GM04503 (cell line): ENCODE data around the gene NAA80.

ENCODE experiments used
- DNase-seq: peaks from one replicate; pipeline ENCODE4 v3.0.0-alpha.2; 2012; ENCODE audit warnings: low read depth

The NAA80 gene, protein sequence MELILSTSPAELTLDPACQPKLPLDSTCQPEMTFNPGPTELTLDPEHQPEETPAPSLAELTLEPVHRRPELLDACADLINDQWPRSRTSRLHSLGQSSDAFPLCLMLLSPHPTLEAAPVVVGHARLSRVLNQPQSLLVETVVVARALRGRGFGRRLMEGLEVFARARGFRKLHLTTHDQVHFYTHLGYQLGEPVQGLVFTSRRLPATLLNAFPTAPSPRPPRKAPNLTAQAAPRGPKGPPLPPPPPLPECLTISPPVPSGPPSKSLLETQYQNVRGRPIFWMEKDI

DNA sequence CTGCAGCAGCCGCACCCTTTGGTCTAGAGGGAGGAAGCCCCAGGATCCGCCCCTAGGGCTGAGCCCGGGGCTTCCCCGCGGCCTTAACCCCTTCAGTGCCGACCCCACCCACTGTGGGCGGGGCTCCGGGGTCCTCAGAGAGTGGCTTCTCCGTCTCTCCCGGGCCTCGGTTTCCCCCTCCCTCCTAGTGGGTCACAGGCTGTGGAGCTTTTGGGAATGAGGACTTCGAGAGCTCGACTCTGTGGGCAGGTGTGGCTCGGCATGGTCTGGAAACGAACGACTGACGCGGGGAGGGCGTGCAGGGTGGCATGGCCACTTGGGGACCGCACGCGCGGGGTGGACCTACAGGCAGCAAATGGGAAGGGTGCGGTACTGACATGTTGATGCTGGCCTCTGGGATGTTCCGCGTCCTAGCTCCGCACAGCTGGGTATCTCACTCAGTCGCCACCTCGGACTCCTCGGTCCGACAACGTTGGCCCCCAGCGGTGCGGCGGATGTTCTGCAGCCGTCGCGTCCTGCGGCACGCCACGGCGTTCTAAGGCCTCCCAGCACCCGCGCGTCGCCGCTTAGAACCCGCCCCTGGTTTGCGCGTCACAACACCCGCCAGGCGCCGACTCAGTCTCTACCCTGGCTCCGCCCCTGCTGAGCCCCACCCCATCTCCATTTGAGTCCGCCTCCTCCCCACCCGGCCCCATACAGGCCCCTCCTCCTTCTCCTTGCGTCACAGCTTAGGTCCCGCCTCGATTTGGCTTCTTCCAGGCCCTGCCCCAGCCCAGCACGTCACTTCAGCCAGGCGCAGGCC lies at the start of gene NAA80, which contains the start of gene HYAL3:
Gene NAA80, minus strand, starts transcription at position 570 of the 802 bp plus-strand sequence. CDS start 1,942 bp downstream, outside the sequence.
Gene HYAL3, minus strand, starts transcription at position 570 of the 802 bp plus-strand sequence. CDS start 3,803 bp downstream, outside the sequence.
- DNase-seq = peak; percentile 90

GRCh38 chr3:50347187-50347813 lies 48.1 kb upstream of the NAA80 start:
- DNase-seq = no peak

DNA sequence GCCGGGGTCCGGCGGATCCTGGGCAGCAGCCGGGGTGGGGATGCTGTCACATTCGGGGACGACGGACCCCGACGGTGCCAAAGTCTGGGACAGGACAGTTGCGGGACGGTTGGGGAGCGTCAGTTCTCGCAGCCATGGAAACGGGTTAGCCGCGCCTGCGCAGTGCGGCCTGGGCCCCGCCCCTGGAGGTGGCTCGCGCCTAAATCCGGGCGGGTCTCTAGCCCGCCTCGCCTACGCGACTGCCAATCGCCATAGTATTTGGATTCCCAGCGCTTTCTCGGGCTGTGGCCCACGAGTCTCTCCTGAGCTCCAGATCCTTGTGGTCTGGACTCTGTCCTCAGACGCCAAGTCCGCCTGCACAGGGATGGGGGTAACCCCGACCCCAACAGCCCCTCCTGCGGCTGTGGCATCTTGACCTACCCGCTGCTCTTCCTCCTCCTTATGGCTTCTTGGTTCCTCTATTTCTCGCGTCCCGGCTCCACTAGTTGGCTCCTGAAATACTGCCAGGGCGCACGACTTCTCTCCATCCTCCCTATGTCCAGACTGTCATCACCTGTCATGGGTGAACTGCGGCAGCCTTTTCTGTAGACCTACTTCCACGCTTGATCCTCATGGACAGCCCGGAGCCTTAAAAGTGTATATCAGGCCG lies 46.5 kb upstream of the NAA80 start, which contains the start of gene ZMYND10:
Gene ZMYND10, minus strand, starts transcription at position 147 of the 649 bp plus-strand sequence. CDS start 153 bp downstream, outside the sequence.
- no peak for DNase-seq

DNA sequence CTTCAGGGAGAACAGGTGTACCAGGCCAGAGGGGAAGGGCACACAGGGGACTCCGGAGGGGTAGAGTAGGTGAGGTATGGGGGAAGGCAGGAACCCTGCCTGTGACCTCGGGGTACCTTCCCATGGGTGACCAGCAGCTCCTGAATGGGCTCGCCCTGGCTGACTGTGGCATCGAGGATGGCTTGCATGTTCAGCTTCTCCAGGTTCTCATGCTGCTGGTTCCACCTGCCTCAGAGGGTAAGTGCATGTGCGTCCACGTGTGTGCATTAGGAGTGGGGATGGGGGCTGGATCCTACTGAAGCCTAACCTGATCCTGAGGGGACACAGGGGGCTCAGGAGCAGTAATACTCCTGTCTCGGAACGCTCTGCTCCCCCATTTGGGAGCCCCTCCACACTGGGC lies 45.8 kb upstream of the NAA80 start:
- DNase-seq = no peak

DNA sequence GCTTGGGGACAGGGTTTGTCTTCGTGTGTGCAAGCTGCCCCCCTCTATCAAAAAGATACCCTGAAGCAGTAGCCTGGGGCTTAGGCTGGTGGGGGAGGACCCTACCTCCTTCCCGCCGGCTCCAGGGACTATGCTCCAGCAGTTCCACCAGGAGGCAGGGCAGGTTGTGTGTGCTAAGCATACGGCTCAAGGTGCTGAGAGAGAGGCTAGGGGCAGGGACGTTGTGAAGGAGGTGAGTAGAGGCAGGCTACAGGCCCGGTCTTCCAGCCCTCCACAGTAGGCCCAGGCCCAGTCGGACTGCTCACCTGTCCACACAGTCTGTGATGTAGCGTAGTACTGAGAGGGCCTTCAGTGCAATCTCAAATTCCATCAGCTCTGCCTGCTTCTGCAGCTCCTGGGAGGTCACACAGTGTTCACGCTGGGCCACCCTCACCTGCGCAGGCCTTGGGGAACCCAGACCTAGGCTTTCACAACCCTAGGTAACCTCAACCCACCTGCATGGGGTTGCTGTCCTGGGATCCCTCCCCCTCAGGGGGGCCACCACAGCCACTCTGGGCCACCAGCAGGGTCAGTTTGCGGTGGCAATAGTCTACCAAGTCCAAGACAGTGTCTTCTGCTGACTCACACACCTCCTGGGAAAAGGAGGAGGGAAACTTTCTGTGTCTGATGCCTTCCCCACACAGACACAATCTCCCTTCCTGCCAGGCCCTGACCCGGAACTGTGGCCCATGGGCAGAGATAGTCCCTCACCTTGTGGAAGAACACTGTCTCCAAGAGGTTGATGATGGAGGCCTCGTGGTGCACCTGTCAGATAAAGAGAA lies 43.8 kb upstream of the NAA80 start:
- DNase-seq = no peak

DNA sequence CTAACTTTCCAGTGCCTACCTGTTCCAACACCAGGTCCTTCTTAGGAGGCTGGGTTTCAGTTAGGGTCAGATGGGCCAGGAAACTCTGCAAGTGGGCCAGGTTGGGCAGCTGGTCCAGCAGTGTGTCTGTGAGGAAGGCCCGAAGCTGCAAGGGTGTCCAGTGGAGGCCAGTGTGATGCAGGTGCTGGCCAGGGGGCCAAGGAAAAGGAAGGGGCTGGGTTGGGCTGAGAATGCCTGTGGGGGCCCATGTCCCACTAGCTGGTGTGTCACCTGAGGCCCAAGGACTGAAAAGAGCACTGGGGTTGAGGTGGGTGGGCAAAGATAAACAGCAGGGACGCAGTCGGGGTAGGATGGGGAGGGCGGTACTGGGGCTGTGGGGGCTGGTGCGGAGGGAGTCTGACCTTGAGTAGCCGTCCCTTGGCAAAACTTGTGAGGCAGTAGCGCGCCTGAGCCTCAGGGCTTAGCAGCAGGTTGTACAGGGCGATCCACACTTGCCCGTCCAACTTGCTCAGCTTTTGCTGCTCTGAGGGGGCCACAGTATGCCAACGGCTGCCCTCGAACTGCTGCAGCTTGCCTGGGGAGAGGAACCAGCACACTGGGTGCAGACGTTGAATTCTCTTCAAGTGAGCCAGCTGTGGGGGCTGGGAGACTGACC lies 42.9 kb upstream of the NAA80 start:
- DNase-seq = no peak

DNA sequence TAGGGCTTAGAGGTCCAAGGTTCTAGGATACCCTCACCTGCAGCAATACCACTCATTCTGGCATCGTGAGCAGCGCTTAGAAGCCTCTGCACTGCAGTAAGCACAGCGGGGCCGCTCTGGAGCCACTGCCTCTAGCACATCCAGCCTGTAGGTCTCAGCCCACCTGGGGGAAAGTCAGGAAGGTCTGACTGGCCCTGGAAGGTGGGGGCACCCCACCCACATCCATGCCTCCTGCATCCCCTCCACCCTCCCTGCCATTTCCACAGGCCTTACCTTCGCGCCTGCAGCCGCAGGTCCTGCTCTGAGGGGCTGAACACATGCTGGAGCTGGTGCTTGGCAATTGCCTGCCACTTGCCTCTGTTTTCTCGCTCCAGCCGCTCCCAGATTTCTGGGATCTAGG lies 42.3 kb upstream of the NAA80 start:
- DNase-seq = no peak

- DNase-seq = no peak
Observed at GRCh38 chr3:50340448-50341329, 41.5 kb upstream of the NAA80 start, which contains the start of gene RASSF1. Gene RASSF1 (minus strand): TSS chr3:50340836. CDS start chr3:50340805, 31 bp downstream.

- no peak for DNase-seq
Observed at GRCh38 chr3:50340147-50340447, 40.9 kb upstream of the NAA80 start.

GRCh38 chr3:50339485-50340146 lies 40.4 kb upstream of the NAA80 start:
- no peak for DNase-seq

DNA sequence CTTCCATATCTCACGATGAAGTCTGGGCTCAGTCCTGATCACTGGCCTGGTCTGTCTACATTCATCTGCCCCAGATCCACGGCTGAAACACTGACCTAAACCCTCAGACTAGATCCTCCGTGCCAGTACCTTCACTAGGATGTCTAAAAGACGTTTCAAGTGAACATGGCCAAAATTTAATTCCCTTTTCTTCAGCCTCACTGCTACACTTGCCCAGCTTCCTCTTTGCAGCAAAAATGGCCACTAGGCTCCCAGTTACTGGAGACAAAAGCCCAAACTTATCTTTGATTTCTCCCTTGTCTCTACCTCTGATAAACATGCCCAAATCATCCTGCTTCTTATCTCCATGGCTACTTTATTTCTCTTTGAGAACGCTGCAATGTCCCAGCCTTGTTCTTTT lies 39.8 kb upstream of the NAA80 start:
- DNase-seq = no peak

DNA sequence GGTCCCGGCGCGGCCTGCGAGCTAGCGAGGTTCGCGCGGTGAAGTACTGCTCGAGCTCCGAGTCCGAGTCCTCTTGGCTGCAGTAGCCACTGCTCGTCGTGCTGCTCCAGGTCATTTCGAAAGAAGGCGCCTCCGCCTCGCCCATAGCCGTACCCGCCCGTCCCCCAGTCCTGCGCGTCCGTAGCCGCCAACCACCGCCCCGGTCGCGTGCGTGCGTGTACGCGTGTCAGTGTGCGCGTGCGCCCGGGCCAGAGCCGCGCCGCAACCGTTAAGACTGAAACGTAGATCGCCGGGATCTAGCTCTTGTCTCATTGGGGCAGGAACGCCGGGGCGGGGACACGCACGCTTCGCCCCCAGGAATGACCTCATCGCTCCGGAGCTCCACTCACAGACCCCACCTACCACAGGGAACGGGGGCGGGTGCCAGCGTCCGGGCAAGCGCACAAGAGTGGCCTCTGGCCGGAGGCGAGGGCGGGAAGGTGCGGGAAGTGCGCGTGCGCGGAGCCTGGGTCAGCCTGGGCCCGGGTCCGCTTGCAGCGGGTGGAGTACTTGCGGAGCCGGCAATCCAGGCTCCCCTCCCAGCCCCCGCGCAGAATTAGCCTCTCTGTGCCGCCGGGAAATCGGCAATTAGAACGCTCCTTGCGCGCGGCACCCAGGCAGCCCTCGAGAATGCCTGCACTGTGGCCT lies 38.1 kb upstream of the NAA80 start:
- DNase-seq = peak; percentile 93

- no peak for DNase-seq
Observed at GRCh38 chr3:50336452-50337174, 37.4 kb upstream of the NAA80 start.

- DNase-seq = no peak
Observed at GRCh38 chr3:50334339-50335075, 35.3 kb upstream of the NAA80 start.

DNA sequence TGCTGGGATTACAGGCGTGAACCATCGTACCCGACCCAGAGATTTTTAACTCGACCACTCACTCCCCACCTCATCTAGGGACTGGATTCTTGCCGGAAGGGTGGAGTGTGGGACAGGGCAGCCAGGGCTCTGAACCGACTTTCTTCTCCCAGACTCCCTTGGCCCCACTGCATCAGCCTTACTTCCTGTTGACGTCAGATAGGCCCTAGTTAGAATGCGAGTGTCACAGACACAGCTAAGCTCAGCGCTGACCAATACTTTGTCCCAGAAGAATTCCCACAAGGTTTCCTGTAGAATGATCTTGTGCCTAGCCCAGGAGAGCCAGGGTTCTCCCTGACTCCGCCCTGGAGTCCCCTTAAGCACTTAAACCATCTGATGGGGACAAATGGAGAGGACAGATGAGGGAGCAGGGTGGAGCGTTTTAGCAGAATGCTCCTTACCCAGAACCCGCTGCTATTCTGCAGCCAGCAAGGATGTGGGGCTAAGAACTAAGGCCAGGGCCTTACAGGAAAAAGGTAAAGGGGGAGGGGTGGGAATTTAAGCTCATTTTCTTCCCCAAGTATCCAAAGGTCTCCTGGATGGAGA lies 34.6 kb upstream of the NAA80 start:
- no peak for DNase-seq

DNA sequence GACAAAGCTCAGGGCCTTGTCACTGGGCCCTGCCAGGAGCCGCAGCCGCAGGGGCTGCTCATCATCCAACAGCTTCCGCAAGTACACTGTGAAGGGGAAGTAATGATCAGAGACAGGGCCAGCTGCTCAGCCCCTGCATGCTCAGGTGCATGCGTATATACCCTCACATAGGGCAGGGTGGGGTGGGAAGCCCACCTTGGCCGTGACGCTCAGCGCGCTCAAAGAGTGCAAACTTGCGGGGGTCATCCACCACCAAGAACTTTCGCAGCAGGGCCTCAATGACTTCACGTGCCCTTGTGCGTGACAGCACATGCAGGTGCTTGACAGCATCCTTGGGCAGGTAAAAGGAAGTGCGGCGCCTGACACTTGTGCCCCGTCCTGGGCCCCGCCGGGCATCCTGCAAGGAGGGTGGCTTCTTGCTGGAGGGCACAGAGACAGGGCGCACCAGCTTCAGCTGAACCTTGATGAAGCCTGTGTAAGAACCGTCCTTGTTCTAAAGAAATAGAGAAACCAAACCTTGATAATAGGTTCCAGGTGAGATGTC lies 32.2 kb upstream of the NAA80 start:
- DNase-seq = no peak

- no peak for DNase-seq
Observed at GRCh38 chr3:50330330-50330729, 31.1 kb upstream of the NAA80 start.
